PC-3 (cell line): ENCODE results near the gene POGLUT2.

Experiments used
- EZH2 ChIP-seq: fragments of 300-600 bp; sonication (generic); IDR thresholded peaks from one replicate; pipeline ENCODE4 v1.6.1; 2017; ENCODE audit warnings: antibody characterized with exemption, mild to moderate bottlenecking, low read length; ENCODE audit not compliant: unreplicated experiment
- EZH2phosphoT487 ChIP-seq: fragments of 300-600 bp; sonication (generic); IDR thresholded peaks from 2 replicates; pipeline ENCODE4 v1.6.1; 2018; ENCODE audit warnings: mild to moderate bottlenecking, antibody characterized with exemption, low read length, borderline replicate concordance
- TF ChIP-seq, protein P1 (sequence below): fragments of 300-600 bp; sonication (generic); conservative IDR thresholded peaks from 2 replicates; pipeline ENCODE4 v1.5.1; 2017; ENCODE audit warnings: antibody characterized with exemption, low read depth, mild to moderate bottlenecking, low read length

DNA sequence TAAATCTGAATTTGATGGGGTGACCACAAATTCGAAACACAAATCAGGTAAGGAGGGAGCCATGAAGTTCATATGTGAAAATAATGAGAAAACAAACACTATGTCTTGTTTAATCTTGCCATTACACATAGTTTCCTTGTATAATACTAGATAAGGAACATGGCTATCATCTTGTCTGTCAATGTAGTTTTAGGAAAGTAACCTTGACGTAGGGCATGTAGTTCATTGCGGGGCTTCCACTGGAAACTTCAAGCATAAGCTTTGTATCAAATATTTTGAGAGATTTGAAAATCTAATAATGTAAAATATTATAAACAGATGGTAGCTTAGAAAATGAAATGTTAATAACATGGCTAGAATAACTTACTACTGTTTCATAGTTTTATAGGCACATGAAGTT, 8.9 kb upstream of the POGLUT2 start:
- no peak for TF ChIP-seq EZH2phosphoT487
- TF ChIP-seq, protein P1, sequence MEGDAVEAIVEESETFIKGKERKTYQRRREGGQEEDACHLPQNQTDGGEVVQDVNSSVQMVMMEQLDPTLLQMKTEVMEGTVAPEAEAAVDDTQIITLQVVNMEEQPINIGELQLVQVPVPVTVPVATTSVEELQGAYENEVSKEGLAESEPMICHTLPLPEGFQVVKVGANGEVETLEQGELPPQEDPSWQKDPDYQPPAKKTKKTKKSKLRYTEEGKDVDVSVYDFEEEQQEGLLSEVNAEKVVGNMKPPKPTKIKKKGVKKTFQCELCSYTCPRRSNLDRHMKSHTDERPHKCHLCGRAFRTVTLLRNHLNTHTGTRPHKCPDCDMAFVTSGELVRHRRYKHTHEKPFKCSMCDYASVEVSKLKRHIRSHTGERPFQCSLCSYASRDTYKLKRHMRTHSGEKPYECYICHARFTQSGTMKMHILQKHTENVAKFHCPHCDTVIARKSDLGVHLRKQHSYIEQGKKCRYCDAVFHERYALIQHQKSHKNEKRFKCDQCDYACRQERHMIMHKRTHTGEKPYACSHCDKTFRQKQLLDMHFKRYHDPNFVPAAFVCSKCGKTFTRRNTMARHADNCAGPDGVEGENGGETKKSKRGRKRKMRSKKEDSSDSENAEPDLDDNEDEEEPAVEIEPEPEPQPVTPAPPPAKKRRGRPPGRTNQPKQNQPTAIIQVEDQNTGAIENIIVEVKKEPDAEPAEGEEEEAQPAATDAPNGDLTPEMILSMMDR, result no peak
- TF ChIP-seq EZH2, result no peak
